Neuronal stem cell (in vitro differentiated cells): ENCODE measurements around the gene MGRN1.

ENCODE experiments used
- DNase-seq: peaks from one replicate; pipeline ENCODE4 v3.0.0-alpha.2; 2013; ENCODE audit warnings: low spot score
- H2AFZ ChIP-seq: one replicate; pipeline ENCODE4 v1.6.1; 2013; ENCODE audit warnings: mild to moderate bottlenecking, low read length, inconsistent platforms
- H2AK5ac ChIP-seq: 2 replicates; pipeline ENCODE4 v1.6.1; 2013; ENCODE audit warnings: low read depth, mild to moderate bottlenecking, inconsistent platforms, low read length, moderate library complexity, mixed read lengths
- H2BK120ac ChIP-seq: 2 replicates; pipeline ENCODE4 v1.6.1; 2013; ENCODE audit warnings: low read depth, mild to moderate bottlenecking, inconsistent platforms, low read length, moderate library complexity, mixed read lengths
- H2BK12ac ChIP-seq: one replicate; pipeline ENCODE4 v1.6.1; 2013; ENCODE audit warnings: low read length, inconsistent platforms
- H2BK15ac ChIP-seq: 2 replicates; pipeline ENCODE4 v1.6.1; 2013; ENCODE audit warnings: mild to moderate bottlenecking, low read length, inconsistent platforms, mixed read lengths
- H2BK5ac ChIP-seq: one replicate; pipeline ENCODE4 v1.6.1; 2013; ENCODE audit warnings: inconsistent platforms, mild to moderate bottlenecking, low read length, moderate library complexity
- H3K14ac ChIP-seq: one replicate; pipeline ENCODE4 v1.6.1; 2013; ENCODE audit warnings: low read length, inconsistent platforms
- H3K18ac ChIP-seq: 2 replicates; pipeline ENCODE4 v1.6.1; 2013; ENCODE audit warnings: low read length, inconsistent platforms
- H3K23ac ChIP-seq: 2 replicates; pipeline ENCODE4 v1.6.1; 2013; ENCODE audit warnings: low read depth, mild to moderate bottlenecking, mixed read lengths, low read length, inconsistent platforms; ENCODE audit not compliant: poor library complexity
- H3K27ac ChIP-seq: replicated peaks from 3 replicates; pipeline ENCODE4 v1.5.1; 2013; ENCODE audit warnings: low read length, inconsistent platforms
- H3K27me3 ChIP-seq, 3 experiments: 2 replicates each; pipeline ENCODE4 v1.6.1; 2013; ENCODE audit warnings: low read length in 3 of 3, mild to moderate bottlenecking in 2 of 3, inconsistent platforms in 1 of 3, low read depth in 1 of 3, mixed read lengths in 1 of 3, moderate library complexity in 1 of 3; ENCODE audit not compliant: control insufficient read depth in 3 of 3, insufficient read depth in 3 of 3
- H3K36me3 ChIP-seq, 2 donors: replicated peaks in 1 of 2; 2 replicates each; pipeline ENCODE4 v1.6.1; 2013; ENCODE audit warnings: low read length in 2 of 2; ENCODE audit not compliant: control insufficient read depth in 2 of 2, insufficient read depth in 2 of 2
- H3K4ac ChIP-seq: 2 replicates; pipeline ENCODE4 v1.6.1; 2013; ENCODE audit warnings: inconsistent platforms, mild to moderate bottlenecking, low read length, moderate library complexity
- H3K4me1 ChIP-seq, 2 donors: 1 replicate in 1 of 2; 2 replicates in 1 of 2; pipeline ENCODE4 v1.6.1; 2013; ENCODE audit warnings: low read length in 2 of 2, low read depth in 1 of 2; ENCODE audit not compliant: control insufficient read depth in 2 of 2, insufficient read depth in 1 of 2
- H3K4me2 ChIP-seq: one replicate; pipeline ENCODE4 v1.6.1; 2013; ENCODE audit warnings: mild to moderate bottlenecking, low read length, inconsistent platforms; ENCODE audit not compliant: insufficient read depth, poor library complexity, severe bottlenecking
- H3K4me3 ChIP-seq, 2 donors: 2 replicates each; pipeline ENCODE4 v1.5.1; 2013; ENCODE audit warnings: low read length in 2 of 2, mild to moderate bottlenecking in 2 of 2, inconsistent platforms in 1 of 2, moderate library complexity in 1 of 2
- H3K79me1 ChIP-seq: one replicate; pipeline ENCODE4 v1.6.1; 2013; ENCODE audit warnings: low read depth, mild to moderate bottlenecking, inconsistent platforms, low read length, moderate library complexity
- H3K9ac ChIP-seq: one replicate; pipeline ENCODE4 v1.6.1; 2013; ENCODE audit warnings: mild to moderate bottlenecking, low read depth, low read length, inconsistent platforms; ENCODE audit not compliant: poor library complexity
- H3K9me3 ChIP-seq, 2 donors: replicated peaks in 1 of 2; 2 replicates each; pipeline versions ENCODE3 to v1.6.1; 2013; ENCODE audit warnings: low read length in 2 of 2, mild to moderate bottlenecking in 2 of 2, inconsistent platforms in 1 of 2, low read depth in 1 of 2, mixed read lengths in 1 of 2, moderate library complexity in 1 of 2; ENCODE audit not compliant: control insufficient read depth in 2 of 2, insufficient read depth in 1 of 2
- H4K8ac ChIP-seq: one replicate; pipeline ENCODE4 v1.6.1; 2013; ENCODE audit warnings: low read depth, mild to moderate bottlenecking, inconsistent platforms, low read length, moderate library complexity
- H4K91ac ChIP-seq: one replicate; pipeline ENCODE4 v1.6.1; 2013; ENCODE audit warnings: low read length, low read depth, mild to moderate bottlenecking, inconsistent platforms; ENCODE audit not compliant: poor library complexity
- WGBS, 2 donors: extraction: QIAGEN DNeasy Blood & Tissue Kit; methylation state at CpG; one replicate each; pipeline ENCODE4 v1.1.7; 2013; ENCODE audit warnings: missing lambda C conversion rate in 2 of 2, mixed read lengths in 1 of 2; ENCODE audit not compliant: insufficient read length in 2 of 2, insufficient replicate concordance in 1 of 2; ENCODE audit errors: extremely low coverage in 2 of 2; 5-methylcytosine and 5-hydroxymethylcytosine counted together

MGRN1 gene

GRCh38 chr16:4641895-4642294, 17.3 kb downstream of the MGRN1 start:
- Histone ChIP-seq H3K4me1 (no peaks in the 10 kb centered on the region), H3K14ac (no peak overlapping the region), H3K36me3 (peaks cover 2 to 49% of the 10 kb centered on the region in 2 donors)

GRCh38 chr16:4646773-4647643, 22.4 kb downstream of the MGRN1 start:
- no peak overlapping the region for H3K9ac ChIP-seq
- peak overlapping the region; percentile 2 for H2AK5ac ChIP-seq
- H3K4me1 ChIP-seq = no peaks in the 10 kb centered on the region
- DNase-seq = no peak
- no peak overlapping the region for H3K18ac ChIP-seq
- H4K91ac ChIP-seq = no peak overlapping the region
- H3K23ac ChIP-seq = no peak overlapping the region
- H3K4me2 ChIP-seq = no peak overlapping the region
- no peak overlapping the region for H2AFZ ChIP-seq
- H3K4ac ChIP-seq = no peak overlapping the region
- no peak overlapping the region for H2BK12ac ChIP-seq
- peaks cover 17% of the 10 kb centered on the region for H3K79me1 ChIP-seq
- no peak overlapping the region for H3K27ac ChIP-seq
- peaks cover 5 to 14% of the 10 kb centered on the region in 2 donors for H3K9me3 ChIP-seq
- peaks cover 6 to 56% of the 10 kb centered on the region in 2 donors for H3K36me3 ChIP-seq
- no peak overlapping the region for H4K8ac ChIP-seq
- H3K27me3 ChIP-seq = no peaks in the 10 kb centered on the region
- no peak overlapping the region for H2BK5ac ChIP-seq
- H2BK120ac ChIP-seq = no peak overlapping the region
- no peak overlapping the region for H3K14ac ChIP-seq
- WGBS, 2 donors = no CpG with 5 or more reads among the region's 22 CpGs
- H3K4me3 ChIP-seq = peak overlapping the region in 1 of 2 donors; percentile 42
- H2BK15ac ChIP-seq = no peak overlapping the region

More at GRCh38 chr16:4641895-4642294, 17.3 kb downstream of the MGRN1 start:
- no peak overlapping the region for H2AK5ac ChIP-seq
- H3K9ac ChIP-seq = no peak overlapping the region
- no peak overlapping the region for H3K27ac ChIP-seq
- H3K4ac ChIP-seq = no peak overlapping the region
- H2AFZ ChIP-seq = no peak overlapping the region
- no peak overlapping the region for H3K18ac ChIP-seq
- H3K4me2 ChIP-seq = no peak overlapping the region
- H2BK5ac ChIP-seq = no peak overlapping the region
- no peak overlapping the region for H3K23ac ChIP-seq
- WGBS, 2 donors = no CpG with 5 or more reads among the region's 14 CpGs
- no peaks in the 10 kb centered on the region for H3K27me3 ChIP-seq
- no peak overlapping the region for H2BK12ac ChIP-seq
- no peak overlapping the region for H2BK120ac ChIP-seq
- H3K4me3 ChIP-seq = no peak overlapping the region
- DNase-seq = no peak
- peaks cover 3 to 5% of the 10 kb centered on the region in 2 donors for H3K9me3 ChIP-seq
- peaks cover 22% of the 10 kb centered on the region for H3K79me1 ChIP-seq
- H4K8ac ChIP-seq = no peak overlapping the region
- H4K91ac ChIP-seq = no peak overlapping the region
- no peak overlapping the region for H2BK15ac ChIP-seq

- no peak overlapping the region for H3K18ac ChIP-seq
- H3K14ac ChIP-seq = no peak overlapping the region
- no CpG with 5 or more reads among the region's 8 CpGs for WGBS, 2 donors
- H4K8ac ChIP-seq = no peak overlapping the region
- H3K4me3 ChIP-seq = no peak overlapping the region
- no peak overlapping the region for H4K91ac ChIP-seq
- no peak overlapping the region for H2AK5ac ChIP-seq
- no peak for DNase-seq
- H3K4ac ChIP-seq = no peak overlapping the region
- no peaks in the 10 kb centered on the region for H3K27me3 ChIP-seq
- H2BK15ac ChIP-seq = no peak overlapping the region
- H2BK120ac ChIP-seq = no peak overlapping the region
- H3K9me3 ChIP-seq = peaks cover 5 to 14% of the 10 kb centered on the region in 2 donors
- H3K36me3 ChIP-seq = peaks cover 8 to 62% of the 10 kb centered on the region in 2 donors
- no peak overlapping the region for H2BK5ac ChIP-seq
- peaks cover 17% of the 10 kb centered on the region for H3K79me1 ChIP-seq
- H3K27ac ChIP-seq = no peak overlapping the region
- no peak overlapping the region for H2BK12ac ChIP-seq
- no peaks in the 10 kb centered on the region for H3K4me1 ChIP-seq
- no peak overlapping the region for H2AFZ ChIP-seq
- no peak overlapping the region for H3K4me2 ChIP-seq
- H3K23ac ChIP-seq = no peak overlapping the region
- no peak overlapping the region for H3K9ac ChIP-seq
These were observed 23.0 kb downstream of the MGRN1 start for GRCh38 chr16:4647644-4647980.

- Histone ChIP-seq H3K23ac (peak overlapping the region; percentile 55), H3K4me1 (no peaks in the 10 kb centered on the region), H3K9ac (no peak overlapping the region), H3K36me3 (peaks cover 12 to 66% of the 10 kb centered on the region in 2 donors), H4K91ac (no peak overlapping the region), H3K9me3 (peaks cover 5 to 14% of the 10 kb centered on the region in 2 donors), H3K18ac (peak overlapping the region; percentile 28), H2BK12ac (no peak overlapping the region), H3K27me3 (no peaks in the 10 kb centered on the region), H2BK5ac (no peak overlapping the region), H2AK5ac (no peak overlapping the region), H3K14ac (no peak overlapping the region), H3K4me3 (peak overlapping the region in 1 of 2 donors; percentile 24), H4K8ac (no peak overlapping the region), H2BK120ac (no peak overlapping the region), H3K27ac (no peak overlapping the region), H3K4me2 (no peak overlapping the region), H3K4ac (no peak overlapping the region), H2BK15ac (no peak overlapping the region), H3K79me1 (peaks cover 17% of the 10 kb centered on the region), H2AFZ (no peak overlapping the region)
- no peak for DNase-seq
- WGBS, 2 donors = no CpG with 5 or more reads among the region's 13 CpGs
These were observed 24.3 kb downstream of the MGRN1 start for GRCh38 chr16:4648917-4649316.
